HEK293T (cell line): ENCODE data around the gene CDIPT.

ENCODE experiments used
- FOXM1 ChIP-seq: fragments of 450-650 bp; IDR thresholded peaks from 2 replicates; pipeline ENCODE4 v1.6.1; 2017; ENCODE audit warnings: mild to moderate bottlenecking, borderline replicate concordance
- L3MBTL2 ChIP-seq: fragments of 450-650 bp; conservative IDR thresholded peaks from 2 replicates; pipeline ENCODE4 v1.6.1; 2016; ENCODE audit warnings: mild to moderate bottlenecking
- NFRKB ChIP-seq: fragments of 450-650 bp; IDR thresholded peaks from 2 replicates; pipeline ENCODE4 v1.6.1; 2016; ENCODE audit warnings: mild to moderate bottlenecking, moderate library complexity
- SP1 ChIP-seq: fragments of 450-650 bp; IDR thresholded peaks from 2 replicates; pipeline ENCODE4 v1.6.1; 2017
- ZNF384 ChIP-seq: fragments of 450-650 bp; IDR thresholded peaks from 2 replicates; pipeline ENCODE4 v1.6.1; 2016

DNA sequence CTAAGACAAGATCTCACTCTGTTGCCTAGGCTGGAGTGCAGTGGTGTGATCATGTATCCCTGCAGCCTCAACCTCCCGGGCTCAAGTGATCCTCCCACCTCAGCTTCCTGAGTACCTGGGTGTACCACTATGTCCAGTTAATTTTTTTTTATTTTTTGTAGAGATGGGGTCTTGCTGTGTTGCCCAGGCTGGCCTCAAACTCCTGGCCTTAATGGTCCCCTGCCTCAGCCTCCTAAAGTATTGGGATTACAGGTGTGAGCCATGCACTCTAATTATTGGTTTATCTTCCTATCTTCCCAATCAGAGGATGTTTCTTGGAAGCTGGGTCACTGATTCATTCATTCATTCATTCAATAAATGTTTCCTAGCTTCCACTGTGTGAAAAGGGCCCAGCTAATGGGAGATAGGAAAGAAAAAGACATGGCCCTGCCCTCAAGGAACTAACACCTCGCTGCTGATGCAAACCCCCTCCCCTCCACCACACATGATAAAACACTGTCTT, 45.7 kb upstream of the CDIPT start:
- no peak for TF ChIP-seq ZNF384
- TF ChIP-seq NFRKB, result no peak
- no peak for TF ChIP-seq L3MBTL2
- TF ChIP-seq FOXM1, result no peak
- no peak for TF ChIP-seq SP1
